Gastroesophageal sphincter (tissue), 4 donors: ENCODE results near the gene OR1L8. TPM values are rescaled to one million over a fixed set of nuclear protein-coding genes. Genes with fewer than 3 reads are reported as not detected.

ENCODE experiments used
- ATAC-seq: fragments of 150-250 bp; one replicate; pipeline ENCODE4 v1.9.1; 2016; ENCODE audit warnings: mild to moderate bottlenecking, moderate library complexity
- H3K27ac ChIP-seq, 4 donors: fragments of 200-600 bp; sonication (generic) in 3 of 4; 1 replicate in 3 of 4; 2 replicates in 1 of 4; pipeline ENCODE4 v1.5.1; 2016 to 2019
- H3K27me3 ChIP-seq: fragments of 200-600 bp; sonication (generic); one replicate; pipeline ENCODE4 v1.5.1; 2019
- H3K36me3 ChIP-seq, 2 donors: fragments of 200-600 bp; sonication (generic); one replicate each; pipeline ENCODE4 v1.5.1; 2019; ENCODE audit warnings: control low read depth in 1 of 2
- H3K4me1 ChIP-seq, 3 donors: fragments of 200-600 bp; sonication (generic); 1 replicate in 2 of 3; 2 replicates in 1 of 3; pipeline ENCODE4 v1.5.1; 2016 to 2019; ENCODE audit warnings: control low read depth in 2 of 3
- H3K4me3 ChIP-seq, 2 donors: fragments of 200-600 bp; sonication (generic); one replicate each; pipeline ENCODE4 v1.5.1; 2019; ENCODE audit warnings: mild to moderate bottlenecking in 1 of 2, moderate library complexity in 1 of 2
- H3K9me3 ChIP-seq, 3 donors: fragments of 200-600 bp; sonication (generic); one replicate each; pipeline ENCODE4 v1.5.1; 2017 to 2019; ENCODE audit warnings: control low read depth in 2 of 3
- CTCF ChIP-seq, 4 experiments: fragments of 200-600 bp in 2 of 4; fragments of 450-650 bp in 2 of 4; sonication (generic) in 1 of 4; IDR thresholded peaks; one replicate each; pipeline ENCODE4 v1.5.1; 2017 to 2019; ENCODE audit warnings: antibody characterized with exemption in 4 of 4, mild to moderate bottlenecking in 2 of 4, moderate library complexity in 2 of 4
- EP300 ChIP-seq: sonication (generic); formaldehyde crosslinking; IDR thresholded peaks from one replicate; pipeline ENCODE4 v1.6.1; 2017; ENCODE audit warnings: antibody characterized with exemption, mild to moderate bottlenecking
- POLR2A ChIP-seq, 2 donors: fragments of 450-650 bp; IDR thresholded peaks; one replicate each; pipeline ENCODE4 v1.6.1; 2017; ENCODE audit warnings: antibody characterized with exemption in 2 of 2, mild to moderate bottlenecking in 2 of 2, moderate library complexity in 1 of 2
- POLR2AphosphoS5 ChIP-seq: sonication (generic); formaldehyde crosslinking; IDR thresholded peaks from one replicate; pipeline ENCODE4 v1.6.1; 2017; ENCODE audit warnings: antibody characterized with exemption
- WGBS, 2 donors: methylation state at CpG; one replicate each; pipeline ENCODE4 v1.1.5; 2018; ENCODE audit warnings: low coverage in 1 of 2; 5-methylcytosine and 5-hydroxymethylcytosine counted together
- total RNA-seq, 4 donors: library from RNA; depleted of rRNA; stranded (reverse); fragments of >200 nt; gene quantifications; one replicate each; pipeline ENCODE4 v1.1.0, GENCODE V29; 2016

OR1L8 gene
- total RNA-seq, 4 donors from 2014 or later: not detected

- Histone ChIP-seq H3K4me1 (no peaks in the 10 kb centered on the region), H3K27me3 (no peaks in the 10 kb centered on the region), H3K9me3 (peaks cover 0 to 54% (median 0%) of the 10 kb centered on the region in 3 donors), H3K36me3 (no peaks in the 10 kb centered on the region), H3K27ac (no peak overlapping the region), H3K4me3 (no peak overlapping the region)
- WGBS, 2 donors: 51 to 70% methylated on average over 2 to 4 of the region's 9 CpGs
- no peak for ATAC-seq
- no peak for TF ChIP-seq CTCF (IDR thresholded peaks at IDR 0.05)
- no peak for TF ChIP-seq POLR2A (IDR thresholded peaks at IDR 0.05)
- no peak for TF ChIP-seq POLR2AphosphoS5
- no peak for TF ChIP-seq EP300
These were observed 20.9 kb downstream of the OR1L8 start for GRCh38 chr9:122562134-122562760.

- TF ChIP-seq CTCF (IDR thresholded peaks at IDR 0.05) (no peak), EP300 (no peak), POLR2AphosphoS5 (no peak), POLR2A (IDR thresholded peaks at IDR 0.05) (no peak)
- Histone ChIP-seq H3K27ac (no peak overlapping the region), H3K9me3 (peaks cover 0 to 54% (median 0%) of the 10 kb centered on the region in 3 donors), H3K4me3 (no peak overlapping the region), H3K27me3 (no peaks in the 10 kb centered on the region), H3K36me3 (no peaks in the 10 kb centered on the region), H3K4me1 (no peaks in the 10 kb centered on the region)
- no peak for ATAC-seq
- WGBS, 2 donors: 52 to 62% methylated on average over 2 of the region's 4 CpGs
These were observed 21.7 kb downstream of the OR1L8 start for GRCh38 chr9:122561446-122561845.

- Histone ChIP-seq H3K4me1 (no peaks in the 10 kb centered on the region), H3K27ac (no peak within 1 kb of the TSS), H3K36me3 (no peaks in the 10 kb centered on the region), H3K27me3 (no peaks in the 10 kb centered on the region), H3K9me3 (no peaks in the 10 kb centered on the region), H3K4me3 (no peak within 1 kb of the TSS)
- TF ChIP-seq CTCF (IDR thresholded peaks at IDR 0.05): no peak
- no peak for TF ChIP-seq POLR2A (IDR thresholded peaks at IDR 0.05)
- no peak for TF ChIP-seq EP300
- no peak for TF ChIP-seq POLR2AphosphoS5
- no peak for ATAC-seq
- 60 to 62% methylated on average over 2 of the region's 2 CpGs for WGBS, 2 donors
These were observed 30.4 kb downstream of the OR1L8 start, which contains the start of gene OR1N2 for GRCh38 chr9:122552812-122553211. OR1N2 (plus strand) TSS chr9:122553112; CDS start chr9:122553212, 100 bp downstream.

GRCh38 chr9:122551371-122551770, 31.8 kb downstream of the OR1L8 start:
- TF ChIP-seq POLR2AphosphoS5: no peak
- no peak for TF ChIP-seq EP300
- no peak for TF ChIP-seq POLR2A (IDR thresholded peaks at IDR 0.05)
- no peak for TF ChIP-seq CTCF (IDR thresholded peaks at IDR 0.05)
- H3K9me3 ChIP-seq: no peaks in the 10 kb centered on the region

GRCh38 chr9:122546196-122546595, 37.0 kb downstream of the OR1L8 start:
- H3K4me1 ChIP-seq: no peaks in the 10 kb centered on the region
- no peak overlapping the region for H3K4me3 ChIP-seq
- ATAC-seq: no peak
- TF ChIP-seq EP300 (no peak), CTCF (IDR thresholded peaks at IDR 0.05) (no peak), POLR2A (IDR thresholded peaks at IDR 0.05) (no peak), POLR2AphosphoS5 (no peak)
- WGBS, 2 donors: 50 to 61% methylated on average over 4 to 8 of the region's 8 CpGs
- no peaks in the 10 kb centered on the region for H3K27me3 ChIP-seq
- H3K36me3 ChIP-seq: no peaks in the 10 kb centered on the region
- H3K27ac ChIP-seq: no peak overlapping the region
- H3K9me3 ChIP-seq: no peaks in the 10 kb centered on the region

More at GRCh38 chr9:122551371-122551770, 31.8 kb downstream of the OR1L8 start:
- Histone ChIP-seq H3K4me1 (no peaks in the 10 kb centered on the region), H3K27ac (no peak overlapping the region), H3K4me3 (no peak overlapping the region), H3K36me3 (no peaks in the 10 kb centered on the region), H3K27me3 (no peaks in the 10 kb centered on the region)
- 57 to 80% methylated on average over 1 to 3 of the region's 5 CpGs for WGBS, 2 donors
- ATAC-seq: no peak
